ENCODE data around the gene FAM120B.

The FAM120B gene

DNA sequence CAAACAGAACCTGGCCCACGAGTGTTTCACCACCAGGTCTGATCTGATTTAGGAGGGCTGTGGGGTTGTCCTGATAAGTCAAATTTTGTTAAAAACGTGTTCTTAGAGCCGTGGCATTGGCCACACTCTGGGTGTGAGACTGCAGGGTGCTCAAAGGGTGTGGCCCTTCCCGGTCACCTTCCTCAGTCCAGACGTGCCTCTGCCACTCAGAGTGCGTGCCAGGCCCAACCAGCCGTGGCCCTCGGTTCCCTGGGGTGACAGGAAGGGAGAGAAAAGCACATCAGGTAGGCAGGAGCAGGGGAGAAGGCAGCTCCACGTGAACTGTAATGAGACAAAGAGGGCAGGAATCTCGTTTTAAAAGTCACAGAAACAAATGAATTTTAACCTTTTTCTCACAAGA lies 115.4 kb downstream of the FAM120B start:
- H3K4me3 ChIP-seq (ENCODE audit: low read length in 2 of 2), result no peak overlapping the region
- H3K36me3 ChIP-seq (ENCODE audit: control insufficient read depth in 2 of 2, insufficient read depth in 2 of 2, low read length in 2 of 2), result no peaks in the 10 kb centered on the region
- H3K27me3 ChIP-seq (ENCODE audit: control insufficient read depth in 1 of 2, insufficient read depth in 2 of 2, low read length in 2 of 2), result peaks cover 13 to 18% of the 10 kb centered on the region in 2 donors
- no peak overlapping the region for H3K9ac ChIP-seq (ENCODE audit: low read length in 2 of 2)
- no peaks in the 10 kb centered on the region for H3K9me3 ChIP-seq (ENCODE audit: control insufficient read depth in 2 of 2, low read length in 2 of 2)
- no peak overlapping the region for H3K27ac ChIP-seq (ENCODE audit: low read length)
- H3K4me1 ChIP-seq (ENCODE audit: control insufficient read depth, insufficient read depth, low read length), result no peaks in the 10 kb centered on the region

- Histone ChIP-seq H3K9ac (ENCODE audit: low read length in 2 of 2) (no peak overlapping the region), H3K27me3 (ENCODE audit: control insufficient read depth in 1 of 2, insufficient read depth in 2 of 2, low read length in 2 of 2) (peaks cover 13 to 18% of the 10 kb centered on the region in 2 donors), H3K4me1 (ENCODE audit: control insufficient read depth, insufficient read depth, low read length) (no peaks in the 10 kb centered on the region), H3K4me3 (ENCODE audit: low read length in 2 of 2) (no peak overlapping the region), H3K27ac (ENCODE audit: low read length) (no peak overlapping the region), H3K9me3 (ENCODE audit: control insufficient read depth in 2 of 2, low read length in 2 of 2) (no peaks in the 10 kb centered on the region), H3K36me3 (ENCODE audit: control insufficient read depth in 2 of 2, insufficient read depth in 2 of 2, low read length in 2 of 2) (no peaks in the 10 kb centered on the region)
These were observed 116.5 kb downstream of the FAM120B start for GRCh38 chr6:170423030-170423429.

- Histone ChIP-seq H3K9ac (ENCODE audit: low read length in 2 of 2) (no peak overlapping the region), H3K4me3 (ENCODE audit: low read length in 2 of 2) (no peak overlapping the region), H3K4me1 (ENCODE audit: control insufficient read depth, insufficient read depth, low read length) (no peaks in the 10 kb centered on the region), H3K27ac (ENCODE audit: low read length) (no peak overlapping the region), H3K9me3 (ENCODE audit: control insufficient read depth in 2 of 2, low read length in 2 of 2) (no peaks in the 10 kb centered on the region), H3K27me3 (ENCODE audit: control insufficient read depth in 1 of 2, insufficient read depth in 2 of 2, low read length in 2 of 2) (peaks cover 11 to 14% of the 10 kb centered on the region in 2 donors), H3K36me3 (ENCODE audit: control insufficient read depth in 2 of 2, insufficient read depth in 2 of 2, low read length in 2 of 2) (no peaks in the 10 kb centered on the region)
These were observed 117.5 kb downstream of the FAM120B start for GRCh38 chr6:170423814-170424603.

- no peaks in the 10 kb centered on the region for H3K36me3 ChIP-seq (ENCODE audit: control insufficient read depth in 2 of 2, insufficient read depth in 2 of 2, low read length in 2 of 2)
- H3K9ac ChIP-seq (ENCODE audit: low read length in 2 of 2), result no peak overlapping the region
- H3K4me1 ChIP-seq (ENCODE audit: control insufficient read depth, insufficient read depth, low read length), result no peaks in the 10 kb centered on the region
- H3K27ac ChIP-seq (ENCODE audit: low read length), result no peak overlapping the region
- no peak overlapping the region for H3K4me3 ChIP-seq (ENCODE audit: low read length in 2 of 2)
- H3K27me3 ChIP-seq (ENCODE audit: control insufficient read depth in 1 of 2, insufficient read depth in 2 of 2, low read length in 2 of 2), result peaks cover 11 to 14% of the 10 kb centered on the region in 2 donors
- H3K9me3 ChIP-seq (ENCODE audit: control insufficient read depth in 2 of 2, low read length in 2 of 2), result no peaks in the 10 kb centered on the region
These were observed 118.1 kb downstream of the FAM120B start for GRCh38 chr6:170424604-170425126.

DNA sequence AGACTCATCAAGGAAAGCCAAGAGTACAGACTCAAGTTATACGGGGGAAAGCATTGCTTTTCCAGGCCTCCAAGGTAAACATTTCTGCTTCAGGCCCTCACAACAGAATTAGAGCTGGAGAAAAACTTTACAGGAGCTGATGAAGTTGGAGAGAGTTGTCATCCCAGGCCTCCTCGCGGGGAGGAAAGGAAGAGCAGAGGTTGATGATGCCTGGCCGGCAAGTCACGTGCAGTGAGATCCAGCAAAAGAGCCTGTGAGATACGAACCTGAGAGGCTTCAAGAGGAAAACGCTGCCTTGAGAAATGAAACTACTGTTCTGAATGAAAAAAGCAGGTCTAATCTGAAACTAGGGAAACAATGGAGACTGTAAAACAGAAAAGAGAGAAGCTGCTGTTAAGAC lies 122.9 kb downstream of the FAM120B start:
- Histone ChIP-seq H3K9ac (ENCODE audit: low read length in 2 of 2) (no peak overlapping the region), H3K27ac (ENCODE audit: low read length) (no peak overlapping the region), H3K9me3 (ENCODE audit: control insufficient read depth in 2 of 2, low read length in 2 of 2) (no peaks in the 10 kb centered on the region), H3K36me3 (ENCODE audit: control insufficient read depth in 2 of 2, insufficient read depth in 2 of 2, low read length in 2 of 2) (no peaks in the 10 kb centered on the region), H3K27me3 (ENCODE audit: control insufficient read depth in 1 of 2, insufficient read depth in 2 of 2, low read length in 2 of 2) (peaks cover 7 to 13% of the 10 kb centered on the region in 2 donors), H3K4me1 (ENCODE audit: control insufficient read depth, insufficient read depth, low read length) (no peaks in the 10 kb centered on the region), H3K4me3 (ENCODE audit: low read length in 2 of 2) (no peak overlapping the region)

- H3K27ac ChIP-seq (ENCODE audit: low read length), result no peak overlapping the region
- H3K9me3 ChIP-seq (ENCODE audit: control insufficient read depth in 2 of 2, low read length in 2 of 2), result peaks cover 0 to 4% of the 10 kb centered on the region in 2 donors
- H3K27me3 ChIP-seq (ENCODE audit: control insufficient read depth in 1 of 2, insufficient read depth in 2 of 2, low read length in 2 of 2), result peaks cover 10 to 18% of the 10 kb centered on the region in 2 donors
- peaks cover 8% of the 10 kb centered on the region for H3K4me1 ChIP-seq (ENCODE audit: control insufficient read depth, insufficient read depth, low read length)
- no peak overlapping the region for H3K4me3 ChIP-seq (ENCODE audit: low read length in 2 of 2)
- no peaks in the 10 kb centered on the region for H3K36me3 ChIP-seq (ENCODE audit: control insufficient read depth in 2 of 2, insufficient read depth in 2 of 2, low read length in 2 of 2)
- no peak overlapping the region for H3K9ac ChIP-seq (ENCODE audit: low read length in 2 of 2)
These were observed 126.9 kb downstream of the FAM120B start for GRCh38 chr6:170433163-170434116.

- peaks cover 9% of the 10 kb centered on the region for H3K4me1 ChIP-seq (ENCODE audit: control insufficient read depth, insufficient read depth, low read length)
- H3K27ac ChIP-seq (ENCODE audit: low read length), result no peak overlapping the region
- no peaks in the 10 kb centered on the region for H3K36me3 ChIP-seq (ENCODE audit: control insufficient read depth in 2 of 2, insufficient read depth in 2 of 2, low read length in 2 of 2)
- peaks cover 10 to 18% of the 10 kb centered on the region in 2 donors for H3K27me3 ChIP-seq (ENCODE audit: control insufficient read depth in 1 of 2, insufficient read depth in 2 of 2, low read length in 2 of 2)
- H3K4me3 ChIP-seq (ENCODE audit: low read length in 2 of 2), result no peak overlapping the region
- H3K9ac ChIP-seq (ENCODE audit: low read length in 2 of 2), result no peak overlapping the region
- H3K9me3 ChIP-seq (ENCODE audit: control insufficient read depth in 2 of 2, low read length in 2 of 2), result peaks cover 0 to 4% of the 10 kb centered on the region in 2 donors
These were observed 127.7 kb downstream of the FAM120B start for GRCh38 chr6:170434117-170434820.

DNA sequence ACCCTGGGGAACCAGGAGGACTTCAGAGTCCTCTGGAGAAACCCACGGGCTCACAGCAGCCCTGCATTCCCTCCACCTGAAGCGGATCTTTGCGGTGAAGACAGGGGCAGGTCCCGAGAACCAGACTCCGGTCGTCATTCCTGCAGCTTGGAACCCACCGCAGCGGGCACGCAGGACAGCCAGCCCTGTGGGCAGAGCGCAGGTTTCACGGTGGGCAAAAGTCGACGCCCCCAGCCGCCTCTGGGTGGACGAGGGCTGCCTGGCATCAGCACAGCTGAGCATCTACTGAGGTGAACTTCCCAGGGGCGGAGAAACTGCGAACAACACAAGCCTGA lies 128.2 kb downstream of the FAM120B start:
- Histone ChIP-seq H3K27me3 (ENCODE audit: control insufficient read depth in 1 of 2, insufficient read depth in 2 of 2, low read length in 2 of 2) (peaks cover 10 to 18% of the 10 kb centered on the region in 2 donors), H3K9ac (ENCODE audit: low read length in 2 of 2) (no peak overlapping the region), H3K4me3 (ENCODE audit: low read length in 2 of 2) (no peak overlapping the region), H3K27ac (ENCODE audit: low read length) (no peak overlapping the region), H3K9me3 (ENCODE audit: control insufficient read depth in 2 of 2, low read length in 2 of 2) (peaks cover 0 to 4% of the 10 kb centered on the region in 2 donors), H3K4me1 (ENCODE audit: control insufficient read depth, insufficient read depth, low read length) (peaks cover 9% of the 10 kb centered on the region), H3K36me3 (ENCODE audit: control insufficient read depth in 2 of 2, insufficient read depth in 2 of 2, low read length in 2 of 2) (no peaks in the 10 kb centered on the region)

- no peak overlapping the region for H3K27ac ChIP-seq (ENCODE audit: low read length)
- H3K4me1 ChIP-seq (ENCODE audit: control insufficient read depth, insufficient read depth, low read length), result peaks cover 9% of the 10 kb centered on the region
- H3K36me3 ChIP-seq (ENCODE audit: control insufficient read depth in 2 of 2, insufficient read depth in 2 of 2, low read length in 2 of 2), result no peaks in the 10 kb centered on the region
- no peak overlapping the region for H3K9ac ChIP-seq (ENCODE audit: low read length in 2 of 2)
- no peak overlapping the region for H3K4me3 ChIP-seq (ENCODE audit: low read length in 2 of 2)
- H3K9me3 ChIP-seq (ENCODE audit: control insufficient read depth in 2 of 2, low read length in 2 of 2), result peaks cover 0 to 4% of the 10 kb centered on the region in 2 donors
- peaks cover 10 to 18% of the 10 kb centered on the region in 2 donors for H3K27me3 ChIP-seq (ENCODE audit: control insufficient read depth in 1 of 2, insufficient read depth in 2 of 2, low read length in 2 of 2)
These were observed 129.2 kb downstream of the FAM120B start for GRCh38 chr6:170435766-170436165.

GRCh38 chr6:170436209-170436809 lies 129.8 kb downstream of the FAM120B start:
- no peak overlapping the region for H3K27ac ChIP-seq (ENCODE audit: low read length)
- peaks cover 10 to 18% of the 10 kb centered on the region in 2 donors for H3K27me3 ChIP-seq (ENCODE audit: control insufficient read depth in 1 of 2, insufficient read depth in 2 of 2, low read length in 2 of 2)
- H3K9ac ChIP-seq (ENCODE audit: low read length in 2 of 2), result no peak overlapping the region
- no peaks in the 10 kb centered on the region for H3K36me3 ChIP-seq (ENCODE audit: control insufficient read depth in 2 of 2, insufficient read depth in 2 of 2, low read length in 2 of 2)
- H3K4me3 ChIP-seq (ENCODE audit: low read length in 2 of 2), result no peak overlapping the region
- peaks cover 0 to 4% of the 10 kb centered on the region in 2 donors for H3K9me3 ChIP-seq (ENCODE audit: control insufficient read depth in 2 of 2, low read length in 2 of 2)
- H3K4me1 ChIP-seq (ENCODE audit: control insufficient read depth, insufficient read depth, low read length), result peaks cover 9% of the 10 kb centered on the region

Data from stomach smooth muscle (tissue), 2 donors.